Measurements from ENCODE around the gene SPOCK1.

DNA sequence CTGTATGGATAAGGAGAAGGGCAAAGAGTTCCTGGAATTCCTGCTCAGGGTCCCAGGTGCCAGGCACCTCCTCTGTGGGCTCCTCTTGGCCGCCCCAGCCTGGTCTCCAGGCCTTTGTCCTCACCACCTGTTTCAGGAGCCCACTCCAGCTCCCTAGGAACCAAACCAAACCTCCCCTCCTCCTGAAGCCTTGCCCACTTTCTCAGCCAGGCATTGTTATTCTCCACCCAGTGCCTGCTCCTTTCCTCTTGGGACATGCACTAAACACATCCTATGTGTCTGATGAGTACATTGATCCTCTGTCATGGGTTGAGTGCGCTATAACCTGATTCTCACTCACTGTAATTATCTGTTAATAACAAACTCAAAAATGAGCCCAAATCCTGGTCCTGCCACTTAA, 189.8 kb downstream of the SPOCK1 start:
- TF ChIP-seq ELF4 (IDR thresholded peaks at IDR 0.05) (no peak), SUZ12 (IDR thresholded peaks at IDR 0.05) (no peak), L3MBTL2 (conservative IDR thresholded peaks at IDR 0.05) (no peak), SP1 (IDR thresholded peaks at IDR 0.05) (no peak)
- TF ChIP-seq, protein P1, sequence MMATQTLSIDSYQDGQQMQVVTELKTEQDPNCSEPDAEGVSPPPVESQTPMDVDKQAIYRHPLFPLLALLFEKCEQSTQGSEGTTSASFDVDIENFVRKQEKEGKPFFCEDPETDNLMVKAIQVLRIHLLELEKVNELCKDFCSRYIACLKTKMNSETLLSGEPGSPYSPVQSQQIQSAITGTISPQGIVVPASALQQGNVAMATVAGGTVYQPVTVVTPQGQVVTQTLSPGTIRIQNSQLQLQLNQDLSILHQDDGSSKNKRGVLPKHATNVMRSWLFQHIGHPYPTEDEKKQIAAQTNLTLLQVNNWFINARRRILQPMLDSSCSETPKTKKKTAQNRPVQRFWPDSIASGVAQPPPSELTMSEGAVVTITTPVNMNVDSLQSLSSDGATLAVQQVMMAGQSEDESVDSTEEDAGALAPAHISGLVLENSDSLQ (IDR thresholded peaks at IDR 0.05), result no peak

Data from HEK293T (cell line).